Endometrium (tissue), 2 donors: Measurements from ENCODE around the gene RIMBP2.
"Not testable (repeated sequence)": the region's sequence is repeated elsewhere in the genome, so short reads cannot be mapped to it uniquely, and the experiment has no call there.

ENCODE experiments used
- FAIRE-seq: peaks from 2 replicates; lab custom pipeline; 2012; peaks lifted over from hg19 to GRCh38; lab: Jason Lieb, UNC
- donor health status: control.
- donor health status: control.

The RIMBP2 gene

GRCh38 chr12:130715998-130716968 is at the start of gene RIMBP2:
TSS of gene RIMBP2 (minus strand) at chr12:130716299. CDS start at chr12:130479013, 237,286 bp downstream.
- FAIRE-seq: no peak

- FAIRE-seq: no peak
Measured at GRCh38 chr12:130765186-130765659, 49.1 kb upstream of the RIMBP2 start.

DNA sequence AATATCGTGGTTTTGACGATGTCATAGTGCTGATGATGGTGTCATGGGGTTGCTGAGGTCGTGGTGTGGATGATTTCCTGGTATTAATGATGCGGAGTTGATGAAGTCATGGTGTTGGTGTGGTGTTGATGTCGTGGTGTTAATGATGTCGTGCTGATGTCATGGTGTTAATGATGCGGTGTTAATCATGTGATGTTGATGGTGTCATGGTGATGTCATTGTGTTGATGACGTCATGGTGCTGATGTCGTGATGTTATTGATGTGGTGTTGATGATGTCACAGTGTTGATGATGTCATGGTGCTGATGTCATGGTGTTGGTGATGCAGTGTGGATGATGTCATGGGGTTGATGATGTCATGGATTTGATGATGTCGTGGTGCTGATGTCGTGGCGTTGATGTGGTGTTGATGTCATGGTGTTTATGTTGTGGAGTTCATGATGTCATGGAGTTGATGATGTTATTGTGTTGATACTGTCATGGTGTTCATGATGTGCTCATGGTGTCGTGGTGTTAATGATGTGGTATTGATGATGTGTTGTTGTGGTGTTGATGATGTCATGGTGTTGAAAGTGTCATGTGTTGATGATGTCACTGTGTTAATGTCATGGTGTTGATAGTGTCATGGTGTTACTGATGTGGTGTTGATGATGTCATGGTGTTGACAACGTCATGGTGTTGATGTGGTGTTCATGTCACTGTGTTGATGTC is 48.5 kb upstream of the RIMBP2 start:
- no peak for FAIRE-seq

GRCh38 chr12:130764073-130764472 is 48.0 kb upstream of the RIMBP2 start:
- FAIRE-seq: no peak

DNA sequence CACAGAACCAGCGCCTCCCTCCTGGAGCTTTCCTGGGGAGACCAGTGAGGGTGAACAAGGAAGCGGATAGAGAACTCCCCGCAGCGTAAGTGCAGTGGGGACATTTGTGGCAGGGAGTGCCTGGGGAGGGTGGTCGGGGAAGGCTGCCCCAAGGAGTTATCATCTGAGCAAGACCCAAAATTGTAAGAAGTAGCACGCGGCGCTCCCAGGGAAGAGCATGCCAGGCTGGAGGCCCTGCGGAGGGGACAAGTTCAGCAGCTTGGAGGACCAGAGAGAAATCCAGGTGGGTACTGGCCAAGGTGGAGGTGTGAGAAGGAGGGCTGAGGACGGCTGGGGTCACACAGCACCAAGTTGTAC is 46.2 kb upstream of the RIMBP2 start:
- no peak for FAIRE-seq

DNA sequence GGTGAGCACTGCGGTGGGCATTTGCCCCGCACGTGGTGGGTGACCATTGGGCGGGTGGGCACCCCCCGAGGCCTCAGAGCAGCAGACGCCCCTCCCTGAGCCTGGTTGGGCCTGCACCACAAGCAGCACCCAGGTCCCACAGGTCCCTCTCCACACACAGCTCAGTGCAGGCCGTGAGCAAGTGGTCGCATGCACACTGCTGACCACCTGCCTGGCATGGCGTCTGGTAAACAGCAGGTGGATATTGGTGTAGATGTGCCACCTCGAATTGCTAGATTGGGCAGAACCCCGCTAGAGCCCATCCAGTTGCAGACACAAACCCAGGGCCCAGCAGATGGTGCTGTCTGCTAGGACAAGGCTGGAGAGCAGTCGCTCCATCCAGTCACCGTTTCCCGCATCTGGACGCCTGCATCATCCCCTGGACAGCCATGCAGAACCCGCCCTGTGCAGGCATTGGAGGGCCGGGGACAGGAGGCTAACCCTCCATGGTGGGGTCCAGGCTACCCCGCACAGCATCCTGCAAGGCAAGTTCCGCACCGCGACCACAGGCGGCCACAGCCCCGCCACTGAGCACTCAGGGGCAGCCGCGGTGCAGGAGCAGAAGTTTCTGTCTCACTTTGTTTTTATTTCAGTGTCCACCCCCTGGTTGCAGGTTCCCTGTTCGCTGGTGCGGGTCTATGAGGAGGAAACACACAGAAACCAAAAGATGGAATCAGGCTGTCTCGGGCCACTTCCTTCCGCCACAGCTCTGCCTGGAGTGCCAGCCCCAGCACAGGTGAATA is 45.6 kb upstream of the RIMBP2 start:
- FAIRE-seq: no peak

DNA sequence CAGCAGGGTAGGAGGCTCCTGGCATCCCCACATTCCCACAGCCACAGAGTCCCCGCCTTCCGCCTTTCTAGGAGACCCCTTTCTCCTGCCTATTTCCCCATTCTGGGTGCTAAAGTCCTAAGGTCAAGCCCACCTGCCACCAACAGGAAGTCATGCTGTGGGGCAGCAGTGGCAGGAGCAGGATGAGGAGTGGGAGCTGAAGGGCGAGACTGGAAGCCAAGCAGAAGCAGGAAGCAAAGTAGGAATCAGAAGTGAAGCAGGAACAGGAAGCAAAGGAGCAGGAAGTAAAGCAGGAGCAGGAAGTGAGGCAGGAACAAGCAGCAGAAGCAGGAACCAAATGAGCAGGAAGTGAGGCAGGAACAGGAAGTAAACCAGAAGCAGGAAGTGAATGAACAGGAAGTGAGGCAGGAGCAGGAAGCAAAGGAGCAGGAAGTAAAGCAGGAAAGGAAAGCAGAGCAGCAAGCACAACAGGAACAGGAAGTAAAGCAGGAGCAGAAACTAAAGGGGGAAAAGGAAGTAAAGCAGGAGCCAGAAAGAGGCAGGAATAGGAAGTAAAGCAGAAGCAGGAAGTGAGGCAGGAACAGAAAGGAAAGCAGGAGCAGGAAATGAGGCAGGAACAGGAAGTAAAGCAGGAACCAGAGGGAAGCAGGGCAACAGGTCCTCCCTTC is 38.3 kb upstream of the RIMBP2 start:
- no peak for FAIRE-seq

DNA sequence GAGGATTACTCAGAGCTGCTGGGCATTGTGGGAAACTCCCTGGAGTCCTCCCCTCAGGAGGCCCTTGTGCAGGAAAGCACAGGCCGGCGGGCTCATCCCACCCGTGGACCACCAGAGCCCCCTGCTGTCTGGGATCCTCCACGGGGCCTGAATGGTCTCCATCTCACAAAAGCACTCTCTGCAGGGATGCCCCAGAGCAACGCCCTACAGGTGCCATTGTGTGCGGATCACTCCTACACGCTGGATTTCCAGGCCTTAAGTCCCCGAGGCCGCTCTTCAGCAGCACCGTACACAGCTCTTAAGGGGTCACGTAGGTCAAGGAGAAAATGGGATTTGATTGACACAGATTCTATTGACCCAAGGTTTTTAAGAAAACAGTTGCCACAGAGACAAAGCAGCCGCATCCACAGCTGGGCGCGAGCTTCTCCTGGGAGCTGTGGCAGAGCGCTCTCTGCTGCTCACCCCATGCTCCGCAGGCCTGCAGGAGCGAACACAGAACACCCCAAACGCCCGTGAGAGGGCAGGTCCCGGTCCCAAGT is 36.7 kb upstream of the RIMBP2 start:
- no peak for FAIRE-seq

- FAIRE-seq: not testable (repeated sequence)
Measured at GRCh38 chr12:130752037-130752436, 35.9 kb upstream of the RIMBP2 start.

DNA sequence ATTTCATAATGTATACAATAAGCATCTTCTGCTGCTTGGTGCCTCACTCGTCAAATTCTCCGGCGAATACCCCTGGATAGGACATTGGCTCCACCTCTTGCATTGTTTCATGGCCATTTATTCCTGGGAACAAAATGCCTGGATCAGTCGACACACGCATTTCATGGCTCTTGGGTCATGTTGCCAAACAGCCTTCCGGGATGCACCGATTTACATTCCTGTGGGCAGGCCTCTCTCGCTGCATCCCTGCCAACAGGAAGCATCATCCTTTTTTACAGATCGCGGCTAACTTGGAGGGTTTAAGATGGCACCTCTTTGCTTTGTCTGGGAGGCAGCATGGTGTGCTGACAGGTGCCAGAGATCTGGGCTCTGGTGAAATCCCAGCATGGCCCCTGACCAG is 32.7 kb upstream of the RIMBP2 start:
- FAIRE-seq: no peak

DNA sequence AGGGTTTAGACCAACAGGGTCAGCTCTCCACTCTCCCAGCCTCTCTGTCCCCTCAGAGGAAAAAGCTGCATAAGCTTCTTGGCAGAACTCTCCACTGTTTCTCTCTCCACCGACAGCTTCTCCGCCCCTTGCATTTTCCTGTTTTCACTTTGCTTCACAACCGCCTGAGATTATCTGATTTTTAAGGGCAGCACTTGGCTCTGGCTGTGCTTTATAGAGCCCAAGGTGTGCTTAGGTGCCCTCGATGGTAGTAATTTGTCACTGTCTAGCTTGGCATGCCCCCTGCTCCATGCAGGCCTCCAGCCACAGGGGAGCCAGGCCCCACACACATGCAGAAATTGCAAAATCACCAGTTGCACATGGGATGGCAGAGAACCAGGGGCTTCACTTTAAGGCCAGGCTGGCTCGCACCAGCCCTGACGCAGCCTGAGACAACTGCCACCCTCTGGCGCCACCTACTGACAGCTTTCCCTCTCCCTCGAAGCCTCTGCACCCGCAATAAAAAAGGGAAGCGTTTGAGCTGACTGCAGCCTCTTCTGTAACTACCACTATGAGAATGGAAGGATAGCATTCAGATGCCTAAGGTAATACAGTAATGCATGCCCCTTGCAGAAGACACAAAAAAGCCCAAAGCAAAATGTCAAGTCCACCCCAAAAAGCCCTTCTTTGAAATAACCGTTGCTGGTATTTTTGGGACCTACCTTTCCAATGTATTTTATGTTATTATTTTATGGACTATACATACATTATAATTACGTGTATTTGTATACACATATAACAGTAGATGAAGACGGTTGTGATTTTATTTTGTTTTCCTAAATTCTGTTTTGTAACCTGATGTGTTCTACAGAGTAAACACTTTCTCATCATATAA is 32.0 kb upstream of the RIMBP2 start:
- FAIRE-seq: peak; percentile 4

- FAIRE-seq: no peak
Measured at GRCh38 chr12:130746546-130746945, 30.4 kb upstream of the RIMBP2 start.

DNA sequence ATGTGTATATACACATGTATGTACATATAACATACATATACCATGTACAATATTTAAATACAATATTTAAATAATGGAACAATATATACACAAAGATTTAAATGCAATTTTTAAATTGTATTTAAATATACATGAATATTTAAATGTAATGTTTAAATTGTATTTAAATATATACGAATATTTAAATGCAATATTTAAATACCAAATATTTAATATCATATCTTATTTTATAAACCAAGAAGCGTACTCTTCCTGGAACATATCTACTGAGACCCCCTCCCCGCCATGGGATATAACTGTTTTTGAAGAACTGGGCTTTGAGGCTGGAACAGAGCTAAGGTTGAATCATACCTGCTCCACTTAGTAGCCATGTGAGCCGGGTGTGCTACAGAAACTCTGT is 29.8 kb upstream of the RIMBP2 start:
- peak; percentile 74 for FAIRE-seq

DNA sequence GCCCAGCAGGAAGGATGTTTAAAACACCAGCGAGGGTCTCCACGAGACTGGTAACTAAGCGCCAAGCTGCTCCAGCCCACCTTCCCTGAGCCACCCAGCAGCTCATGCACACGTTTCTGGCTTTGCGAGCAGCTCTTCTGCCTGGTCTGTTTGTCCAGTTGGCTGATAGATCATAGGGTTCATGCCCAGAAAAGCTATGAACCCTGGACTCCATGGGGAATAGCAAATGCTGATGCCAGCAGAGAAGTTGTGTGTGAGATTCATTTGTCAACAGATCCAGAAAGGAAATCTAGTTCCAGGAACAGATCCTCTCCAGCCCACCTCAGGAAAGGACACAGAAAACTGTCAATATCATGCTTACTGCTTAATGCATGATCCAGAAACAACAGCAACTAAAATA is 28.2 kb upstream of the RIMBP2 start:
- no peak for FAIRE-seq

DNA sequence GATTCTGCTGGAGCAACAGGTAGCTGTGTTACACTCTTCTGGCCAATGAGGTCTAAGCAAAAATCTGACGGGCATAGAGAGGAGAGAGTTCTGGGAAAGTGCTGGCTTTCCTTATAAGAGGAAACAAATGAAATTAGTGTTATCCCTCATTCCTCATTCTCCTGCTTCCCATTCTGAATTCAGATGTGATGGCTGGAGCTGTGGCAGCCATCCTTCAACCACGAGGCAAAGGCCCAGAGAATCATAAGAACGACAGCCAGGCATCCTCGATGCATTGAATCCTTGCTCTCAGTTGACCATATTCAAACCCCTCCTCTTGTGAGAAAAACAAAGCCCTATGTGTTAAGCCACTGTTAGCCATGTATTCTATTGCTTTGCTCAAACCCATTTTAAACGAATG is 27.5 kb upstream of the RIMBP2 start:
- FAIRE-seq: no peak

DNA sequence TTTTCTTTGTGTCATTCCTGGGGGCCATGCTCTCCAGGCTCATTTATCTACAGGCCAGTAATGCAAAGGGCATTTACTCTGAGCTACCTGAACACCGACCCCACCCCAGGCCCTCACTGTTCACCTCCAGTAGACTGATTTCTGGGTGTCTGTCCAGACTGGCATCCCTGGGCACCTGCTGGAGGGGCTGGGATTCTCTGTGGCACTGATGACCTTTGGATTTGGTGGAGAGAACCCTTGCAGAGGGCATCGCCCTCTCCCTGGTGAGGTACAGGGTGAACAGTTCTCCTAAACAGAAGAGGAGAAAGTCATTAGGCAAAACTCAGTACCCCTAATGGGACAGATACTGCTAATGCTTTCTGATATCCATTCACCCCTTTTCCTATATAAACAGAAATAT is 27.1 kb upstream of the RIMBP2 start:
- FAIRE-seq: no peak

- no peak for FAIRE-seq
Measured at GRCh38 chr12:130742716-130743115, 26.6 kb upstream of the RIMBP2 start.

DNA sequence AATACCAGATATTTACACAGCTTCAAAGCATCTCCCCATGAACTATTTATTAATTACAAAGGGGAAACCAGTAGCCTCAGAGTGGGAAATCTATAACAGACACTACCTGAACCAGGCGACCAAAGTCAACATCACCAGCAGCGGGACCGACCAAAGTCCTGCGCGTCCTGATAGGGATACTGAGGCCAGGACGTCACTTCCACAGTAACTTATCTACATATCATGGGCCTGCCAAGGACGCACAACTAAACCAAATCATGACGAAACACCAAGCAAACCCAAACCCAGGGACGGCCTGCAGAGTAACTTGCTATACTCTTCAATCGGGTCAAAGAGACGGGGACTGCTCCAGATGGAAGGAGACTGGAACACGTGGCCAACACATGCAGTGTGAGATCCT is 26.0 kb upstream of the RIMBP2 start:
- no peak for FAIRE-seq

DNA sequence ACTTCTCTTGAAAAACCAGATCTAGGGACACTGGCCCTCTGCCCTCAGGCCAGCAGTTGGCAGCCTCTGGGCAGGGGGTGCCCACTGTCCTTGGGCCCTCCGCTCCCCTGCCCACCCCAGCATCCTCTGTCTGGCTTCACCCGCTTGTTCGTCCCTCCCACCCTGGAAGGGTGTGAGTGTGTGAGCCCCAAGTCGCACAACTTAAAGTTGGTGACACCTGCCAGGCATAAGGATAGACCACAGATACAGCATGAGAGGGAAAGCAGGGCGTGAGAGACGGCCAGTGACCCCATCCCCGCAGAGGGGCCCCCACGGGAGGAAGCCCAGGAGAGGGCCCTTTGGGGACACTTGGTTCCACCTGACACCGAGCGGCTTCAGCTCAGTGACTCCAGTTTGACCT is 23.5 kb upstream of the RIMBP2 start:
- FAIRE-seq: no peak

- FAIRE-seq: not testable (repeated sequence)
Measured at GRCh38 chr12:130738403-130738802, 22.3 kb upstream of the RIMBP2 start.

- no peak for FAIRE-seq
Measured at GRCh38 chr12:130737731-130738130, 21.6 kb upstream of the RIMBP2 start.
